SK-N-SH treated with all-trans-retinoic acid at 6 μM for 48 hours (cell line): ENCODE measurements around the gene KCNIP1.

Experiments used
- PPARA ChIP-seq: fragments of 250-450 bp; sonication (Bioruptor Pico); IDR thresholded peaks from 2 replicates; pipeline ENCODE4 v1.5.0; 2020; ENCODE audit warnings: mild to moderate bottlenecking, borderline replicate concordance
- RARB ChIP-seq: fragments of 250-450 bp; sonication (Bioruptor Pico); IDR thresholded peaks from 2 replicates; pipeline ENCODE4 v1.8.0; 2021; ENCODE audit warnings: mild to moderate bottlenecking, moderate library complexity
- ZNF70 ChIP-seq: fragments of 450-650 bp; formaldehyde crosslinking; IDR thresholded peaks from 2 replicates; pipeline ENCODE4 v1.5.0; 2020; ENCODE audit warnings: mild to moderate bottlenecking, moderate library complexity
- ZNF8 ChIP-seq: fragments of 450-650 bp; formaldehyde crosslinking; IDR thresholded peaks from 2 replicates; pipeline ENCODE4 v1.5.0; 2020; ENCODE audit warnings: mild to moderate bottlenecking, moderate library complexity

DNA sequence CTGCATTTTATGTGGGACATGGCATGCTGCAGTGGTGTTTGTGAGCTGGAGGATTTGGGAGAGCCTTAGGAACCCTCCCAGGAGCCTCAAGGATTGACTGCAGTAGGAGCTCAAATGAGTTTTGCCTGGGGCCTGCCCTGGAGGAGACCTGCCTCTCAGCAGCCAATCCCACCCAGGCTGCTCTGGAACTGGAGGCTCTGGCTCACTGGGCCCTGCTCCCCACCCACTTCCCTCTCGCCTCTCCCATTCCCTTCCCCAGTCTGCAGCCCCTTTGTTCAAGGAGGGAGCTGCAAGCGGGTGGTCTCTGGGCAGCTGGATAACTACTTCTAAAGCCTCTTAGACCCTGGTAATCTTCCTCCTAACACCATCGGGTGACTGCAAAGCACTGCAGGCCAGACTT is 24.2 kb downstream of the KCNIP1 start:
- no peak for TF ChIP-seq ZNF70 (CRISPR knock-in tag)
- no peak for TF ChIP-seq PPARA (CRISPR knock-in tag)
- no peak for TF ChIP-seq ZNF8
- TF ChIP-seq RARB (CRISPR knock-in tag), result no peak
